Vagina (tissue), 2 donors: ENCODE results near the gene ANKRD42. TPM values are rescaled to one million over a fixed set of nuclear protein-coding genes. Genes with fewer than 3 reads are reported as not detected.

Experiments
- DNase-seq, 2 donors: peaks; one replicate each; pipeline ENCODE4 v3.0.0-alpha.2; 2017; ENCODE audit errors: extremely low spot score in 2 of 2
- H3K27ac ChIP-seq: fragments of 200-600 bp; sonication (generic); one replicate; pipeline ENCODE4 v1.5.1; 2019
- H3K27me3 ChIP-seq: fragments of 200-600 bp; sonication (generic); one replicate; pipeline ENCODE4 v1.5.1; 2019
- H3K36me3 ChIP-seq, 2 donors: fragments of 200-600 bp; sonication (generic); one replicate each; pipeline ENCODE4 v1.5.1; 2017 to 2019
- H3K4me1 ChIP-seq: fragments of 200-600 bp; sonication (generic); one replicate; pipeline ENCODE4 v1.5.1; 2019
- H3K4me3 ChIP-seq, 2 donors: fragments of 200-600 bp; sonication (generic); 1 replicate in 1 of 2; 2 replicates in 1 of 2; pipeline ENCODE4 v1.5.1; 2016 to 2019
- H3K9me3 ChIP-seq: fragments of 200-600 bp; sonication (generic); one replicate; pipeline ENCODE4 v1.5.1; 2019
- POLR2A ChIP-seq, 2 donors: fragments of 450-650 bp; IDR thresholded peaks; one replicate each; pipeline ENCODE4 v1.6.1; 2017; ENCODE audit warnings: antibody characterized with exemption in 2 of 2, mild to moderate bottlenecking in 2 of 2, moderate library complexity in 2 of 2
- POLR2AphosphoS5 ChIP-seq, 2 donors: sonication (generic); formaldehyde crosslinking; IDR thresholded peaks; one replicate each; pipeline ENCODE4 v1.9.0; 2017; ENCODE audit warnings: antibody characterized with exemption in 2 of 2, mild to moderate bottlenecking in 2 of 2, low read depth in 1 of 2; ENCODE audit not compliant: insufficient read depth in 1 of 2
- intact Hi-C: fragments of 100-400 bp; cut with DNase I; formaldehyde crosslinking; loops from one replicate; pipeline ENCODE4 v1.15.1; 2023
- total RNA-seq: library from RNA; depleted of rRNA; stranded (reverse); fragments of >200 nt; gene quantifications from one replicate; pipeline ENCODE4 v1.2.3, GENCODE V29; 2016
- TF ChIP-seq, protein P1 (sequence below), 3 experiments: fragments of 450-650 bp in 2 of 3; fragments of 200-600 bp in 1 of 3; sonication (generic) in 1 of 3; IDR thresholded peaks; one replicate each; pipeline ENCODE4 v1.5.1; 2017 to 2019; ENCODE audit warnings: antibody characterized with exemption in 3 of 3, mild to moderate bottlenecking in 2 of 3, moderate library complexity in 2 of 3

The ANKRD42 gene
- total RNA-seq, 1 donor from 2014 or later, result 10.3 TPM

DNA sequence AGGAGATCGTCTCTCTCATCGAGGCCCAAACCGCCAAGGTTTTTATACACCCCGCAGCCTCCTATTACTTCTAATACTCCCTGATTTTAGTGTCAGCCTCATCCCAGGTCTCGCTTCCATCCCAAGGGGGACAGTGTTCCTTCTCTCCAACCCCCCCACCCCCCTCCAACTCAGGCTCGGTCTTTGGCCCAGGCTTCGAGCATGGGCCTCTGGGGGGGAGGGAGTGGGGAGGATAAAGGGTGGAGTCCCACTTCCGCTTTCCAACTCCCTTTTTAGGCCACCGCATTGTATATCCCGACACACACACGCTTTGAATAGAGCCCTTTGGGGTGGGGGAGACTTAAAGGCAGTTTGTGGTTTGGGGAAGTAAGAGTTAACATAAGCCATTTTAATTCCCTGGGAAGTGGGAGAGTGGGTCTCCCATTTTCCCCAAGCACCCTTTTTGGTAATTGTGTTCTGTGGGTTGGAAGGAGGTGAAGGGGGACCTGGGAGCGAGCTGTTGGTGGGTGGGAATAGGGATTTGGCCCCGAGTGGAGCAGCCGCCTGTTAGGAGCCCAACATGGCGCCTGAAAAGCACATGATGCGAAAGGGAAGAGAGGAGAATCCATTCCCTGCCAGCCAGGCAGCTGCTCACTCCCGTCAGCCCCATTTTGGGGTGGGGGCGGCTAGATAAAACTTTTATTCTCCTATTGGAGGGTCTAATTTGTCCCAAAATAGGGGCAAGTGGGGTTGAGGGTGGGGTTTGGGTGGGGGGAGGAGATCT lies 35.7 kb upstream of the ANKRD42 start:
- peak in 1 of 2 donors; percentile 94 for DNase-seq
- peaks cover 41% of the 10 kb centered on the region for H3K4me1 ChIP-seq
- peak overlapping the region; percentile 92 to 93 for H3K4me3 ChIP-seq
- H3K27me3 ChIP-seq, result no peaks in the 10 kb centered on the region
- intact Hi-C loops, result loop anchor here (2.0 kb wide), 1 partner anchor 87 kb away; the partner anchor contains the start of gene RAB30
- H3K36me3 ChIP-seq, result no peaks in the 10 kb centered on the region
- TF ChIP-seq POLR2A (IDR thresholded peaks at IDR 0.05) (no peak), POLR2AphosphoS5 (IDR thresholded peaks at IDR 0.05; ENCODE audit: insufficient read depth in 1 of 2, low read depth in 1 of 2) (peak in 1 of 2 donors; percentile 31)
- TF ChIP-seq, protein P1, sequence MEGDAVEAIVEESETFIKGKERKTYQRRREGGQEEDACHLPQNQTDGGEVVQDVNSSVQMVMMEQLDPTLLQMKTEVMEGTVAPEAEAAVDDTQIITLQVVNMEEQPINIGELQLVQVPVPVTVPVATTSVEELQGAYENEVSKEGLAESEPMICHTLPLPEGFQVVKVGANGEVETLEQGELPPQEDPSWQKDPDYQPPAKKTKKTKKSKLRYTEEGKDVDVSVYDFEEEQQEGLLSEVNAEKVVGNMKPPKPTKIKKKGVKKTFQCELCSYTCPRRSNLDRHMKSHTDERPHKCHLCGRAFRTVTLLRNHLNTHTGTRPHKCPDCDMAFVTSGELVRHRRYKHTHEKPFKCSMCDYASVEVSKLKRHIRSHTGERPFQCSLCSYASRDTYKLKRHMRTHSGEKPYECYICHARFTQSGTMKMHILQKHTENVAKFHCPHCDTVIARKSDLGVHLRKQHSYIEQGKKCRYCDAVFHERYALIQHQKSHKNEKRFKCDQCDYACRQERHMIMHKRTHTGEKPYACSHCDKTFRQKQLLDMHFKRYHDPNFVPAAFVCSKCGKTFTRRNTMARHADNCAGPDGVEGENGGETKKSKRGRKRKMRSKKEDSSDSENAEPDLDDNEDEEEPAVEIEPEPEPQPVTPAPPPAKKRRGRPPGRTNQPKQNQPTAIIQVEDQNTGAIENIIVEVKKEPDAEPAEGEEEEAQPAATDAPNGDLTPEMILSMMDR (IDR thresholded peaks at IDR 0.05), result no peak
- H3K9me3 ChIP-seq, result no peaks in the 10 kb centered on the region
- H3K27ac ChIP-seq, result peak overlapping the region; percentile 99

DNA sequence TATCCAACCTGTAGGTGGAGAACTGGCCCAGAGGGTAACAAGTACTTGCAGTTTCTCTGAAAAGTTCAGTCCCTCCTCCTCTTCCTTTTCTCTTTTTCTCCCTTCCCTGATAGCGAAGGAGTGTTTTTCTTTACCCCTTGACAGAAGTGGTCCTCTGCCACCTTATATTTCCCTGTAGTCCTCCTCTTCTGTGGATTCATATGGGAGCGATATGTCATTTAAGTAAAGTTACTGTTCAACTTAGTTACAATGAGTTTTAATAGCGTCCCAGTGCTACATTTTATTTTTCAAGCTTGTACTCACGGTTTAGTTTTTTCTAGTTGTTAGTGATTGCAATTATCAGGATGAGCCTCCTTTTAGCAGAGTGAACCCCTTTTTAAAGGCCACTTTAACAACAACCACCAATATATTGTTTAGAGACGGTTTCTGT lies 35.1 kb upstream of the ANKRD42 start:
- peak overlapping the region; percentile 92 to 93 for H3K4me3 ChIP-seq
- peaks cover 47% of the 10 kb centered on the region for H3K4me1 ChIP-seq
- H3K27me3 ChIP-seq, result no peaks in the 10 kb centered on the region
- TF ChIP-seq POLR2AphosphoS5 (IDR thresholded peaks at IDR 0.05; ENCODE audit: insufficient read depth in 1 of 2, low read depth in 1 of 2) (no peak), POLR2A (IDR thresholded peaks at IDR 0.05) (no peak)
- TF ChIP-seq, protein P1 (IDR thresholded peaks at IDR 0.05), result no peak
- DNase-seq, result no peak
- intact Hi-C loops, result no loop called here
- H3K27ac ChIP-seq, result peak overlapping the region; percentile 99
- H3K36me3 ChIP-seq, result no peaks in the 10 kb centered on the region
- H3K9me3 ChIP-seq, result no peaks in the 10 kb centered on the region

GRCh38 chr11:83158965-83159901 lies 34.3 kb upstream of the ANKRD42 start:
- H3K27me3 ChIP-seq, result no peaks in the 10 kb centered on the region
- DNase-seq, result no peak
- peaks cover 54% of the 10 kb centered on the region for H3K4me1 ChIP-seq
- H3K36me3 ChIP-seq, result peaks cover 0 to under 1% of the 10 kb centered on the region in 2 donors
- H3K27ac ChIP-seq, result peak overlapping the region; percentile 99
- intact Hi-C loops, result no loop called here
- H3K9me3 ChIP-seq, result no peaks in the 10 kb centered on the region
- TF ChIP-seq POLR2A (IDR thresholded peaks at IDR 0.05) (no peak), POLR2AphosphoS5 (IDR thresholded peaks at IDR 0.05; ENCODE audit: insufficient read depth in 1 of 2, low read depth in 1 of 2) (no peak)
- TF ChIP-seq, protein P1 (IDR thresholded peaks at IDR 0.05), result no peak
- peak overlapping the region; percentile 92 to 93 for H3K4me3 ChIP-seq

GRCh38 chr11:83159902-83160865 lies 33.3 kb upstream of the ANKRD42 start:
- peak overlapping the region; percentile 99 for H3K27ac ChIP-seq
- H3K4me1 ChIP-seq, result peaks cover 62% of the 10 kb centered on the region
- H3K27me3 ChIP-seq, result no peaks in the 10 kb centered on the region
- peak in 1 of 2 donors; percentile 58 for TF ChIP-seq POLR2AphosphoS5 (IDR thresholded peaks at IDR 0.05; ENCODE audit: insufficient read depth in 1 of 2, low read depth in 1 of 2)
- TF ChIP-seq, protein P1 (IDR thresholded peaks at IDR 0.05), result no peak
- no peak for DNase-seq
- peak overlapping the region; percentile 92 to 93 for H3K4me3 ChIP-seq
- no peaks in the 10 kb centered on the region for H3K9me3 ChIP-seq
- intact Hi-C loops, result no loop called here
- H3K36me3 ChIP-seq, result peaks cover 0 to 10% of the 10 kb centered on the region in 2 donors
